WERI-Rb-1 (cell line): ENCODE results near the gene SUMO1.

Source experiments
- DNase-seq: peaks from one replicate; pipeline ENCODE4 v3.0.0-alpha.2; 2020
- H3K27ac ChIP-seq: fragments of 250-450 bp; sonication (Bioruptor Pico); 2 replicates; pipeline ENCODE4 v1.5.1; 2020; ENCODE audit warnings: mild to moderate bottlenecking, moderate library complexity
- H3K27me3 ChIP-seq: fragments of 250-450 bp; sonication (Bioruptor Pico); 2 replicates; pipeline ENCODE4 v1.5.1; 2021; ENCODE audit warnings: mild to moderate bottlenecking, low read depth, moderate library complexity; ENCODE audit not compliant: insufficient read depth, severe bottlenecking
- H3K36me3 ChIP-seq: fragments of 250-450 bp; sonication (Bioruptor Pico); 2 replicates; pipeline ENCODE4 v1.5.1; 2020; ENCODE audit warnings: mild to moderate bottlenecking, moderate library complexity
- H3K4me3 ChIP-seq: 2 replicates; pipeline ENCODE4 v1.5.1; 2011; ENCODE audit warnings: low read depth, mild to moderate bottlenecking, control low read depth, low read length
- H3K9me3 ChIP-seq: fragments of 250-450 bp; sonication (Bioruptor Pico); 2 replicates; pipeline ENCODE4 v1.5.1; 2021; ENCODE audit warnings: mild to moderate bottlenecking, moderate library complexity; ENCODE audit not compliant: severe bottlenecking
- CTCF ChIP-seq: IDR thresholded peaks from 2 replicates; pipeline ENCODE4 v1.5.1; 2011; ENCODE audit warnings: low read depth, mild to moderate bottlenecking, control low read depth, inconsistent platforms, low read length

The SUMO1 gene

GRCh38 chr2:202178346-202178958 lies 59.9 kb downstream of the SUMO1 start:
- H3K36me3 ChIP-seq, result no peaks in the 10 kb centered on the region
- peak; percentile 57 for TF ChIP-seq CTCF
- no peaks in the 10 kb centered on the region for H3K27me3 ChIP-seq
- peak; percentile 57 for DNase-seq
- no peak overlapping the region for H3K27ac ChIP-seq
- no peaks in the 10 kb centered on the region for H3K9me3 ChIP-seq
- H3K4me3 ChIP-seq, result no peak overlapping the region

DNA sequence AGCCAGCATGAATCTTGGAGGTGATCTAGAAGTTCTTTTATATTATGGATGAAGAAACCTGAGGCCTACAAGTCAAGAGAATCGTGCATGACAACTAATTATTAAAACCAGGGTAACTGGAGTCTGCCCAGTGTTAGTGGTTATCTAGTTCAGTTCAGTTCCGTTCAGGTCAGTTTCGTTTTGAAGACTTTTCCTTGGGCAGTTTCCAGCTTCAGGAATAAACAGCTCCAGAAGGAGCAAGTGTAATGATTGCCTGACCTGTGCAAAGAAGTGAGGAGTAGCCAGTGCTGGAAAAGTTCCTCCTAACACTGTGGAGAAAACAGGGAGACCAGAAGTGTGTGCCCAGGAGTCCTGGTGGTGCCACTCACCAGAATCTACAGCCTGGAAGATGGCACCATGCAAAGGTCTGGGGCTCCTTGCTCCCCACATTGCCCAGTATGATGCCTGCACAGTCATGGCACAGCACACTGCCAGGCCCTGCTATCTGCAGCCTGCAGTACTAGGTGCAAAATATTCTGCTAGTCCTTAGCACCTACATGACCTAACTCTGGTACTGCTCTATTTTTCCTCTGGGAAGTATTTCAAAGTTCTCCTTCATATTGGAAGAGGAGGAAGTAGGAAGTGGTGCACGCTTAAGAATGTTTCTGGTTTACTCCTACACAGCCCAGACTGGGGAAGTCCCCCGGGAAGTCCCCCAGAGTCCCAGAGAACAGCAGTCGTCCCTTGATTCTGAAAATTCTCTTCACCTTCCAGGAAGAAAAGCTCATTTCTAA lies 65.8 kb downstream of the SUMO1 start:
- Histone ChIP-seq H3K27ac (no peak overlapping the region), H3K27me3 (no peaks in the 10 kb centered on the region), H3K4me3 (no peak overlapping the region), H3K9me3 (no peaks in the 10 kb centered on the region), H3K36me3 (no peaks in the 10 kb centered on the region)
- TF ChIP-seq CTCF, result no peak
- DNase-seq, result no peak

DNA sequence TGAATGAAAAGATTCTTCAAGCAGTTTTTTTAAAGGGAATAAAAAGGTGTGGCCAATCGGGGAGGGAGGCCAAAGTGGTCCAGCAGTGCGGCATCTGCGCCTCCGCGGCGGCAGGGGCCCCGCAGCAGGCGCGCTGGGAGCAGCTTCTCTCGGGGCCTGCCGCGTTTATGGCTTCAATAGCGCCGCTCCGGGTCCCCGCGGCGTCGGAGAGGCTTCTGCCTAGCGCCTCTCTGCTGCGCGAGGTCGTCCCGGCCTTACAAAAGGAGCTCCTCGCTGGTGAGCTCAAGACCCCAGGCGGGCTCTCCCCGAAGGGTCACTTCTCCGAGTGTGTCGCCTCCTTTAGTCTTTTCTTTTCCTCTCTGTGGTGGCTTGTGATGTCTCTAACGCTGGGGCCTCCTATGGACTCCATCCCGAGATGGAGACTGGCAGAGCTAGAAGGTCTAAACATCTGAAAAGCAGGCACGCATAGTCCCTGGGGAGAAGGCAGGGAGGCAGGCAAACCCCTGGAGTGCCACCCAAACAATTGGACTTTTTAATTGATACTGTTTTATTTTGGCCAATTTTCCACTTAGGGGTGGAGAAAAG lies 67.1 kb downstream of the SUMO1 start:
- no peaks in the 10 kb centered on the region for H3K27me3 ChIP-seq
- H3K27ac ChIP-seq, result no peak overlapping the region
- no peak for DNase-seq
- H3K9me3 ChIP-seq, result no peaks in the 10 kb centered on the region
- H3K4me3 ChIP-seq, result no peak overlapping the region
- H3K36me3 ChIP-seq, result no peaks in the 10 kb centered on the region
- no peak for TF ChIP-seq CTCF

- Histone ChIP-seq H3K4me3 (no peak overlapping the region), H3K27ac (no peak overlapping the region), H3K9me3 (no peaks in the 10 kb centered on the region), H3K27me3 (no peaks in the 10 kb centered on the region), H3K36me3 (no peaks in the 10 kb centered on the region)
- no peak for DNase-seq
- no peak for TF ChIP-seq CTCF
Measured at GRCh38 chr2:202169832-202170424, 68.5 kb downstream of the SUMO1 start.

DNA sequence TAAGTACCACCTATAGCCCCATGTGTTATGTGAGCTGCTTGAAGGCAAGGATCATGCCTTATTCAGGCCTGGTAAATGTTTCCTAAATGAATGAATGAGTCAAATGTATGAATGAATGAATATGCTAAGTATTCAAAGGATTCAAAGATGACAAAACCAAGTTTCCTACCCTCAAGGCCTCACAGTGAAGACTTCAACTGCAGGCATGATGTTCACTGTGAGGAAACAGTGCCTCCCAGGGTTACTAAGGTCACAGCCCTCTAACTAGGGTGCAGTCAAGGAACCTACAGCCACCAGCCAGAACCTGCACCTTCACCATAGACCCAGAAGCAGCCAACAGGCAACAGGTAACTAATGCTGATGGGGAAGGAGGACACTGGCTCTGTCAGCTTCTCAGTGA lies 69.3 kb downstream of the SUMO1 start:
- no peaks in the 10 kb centered on the region for H3K36me3 ChIP-seq
- no peak overlapping the region for H3K4me3 ChIP-seq
- no peaks in the 10 kb centered on the region for H3K27me3 ChIP-seq
- DNase-seq, result no peak
- no peak overlapping the region for H3K27ac ChIP-seq
- no peak for TF ChIP-seq CTCF
- no peaks in the 10 kb centered on the region for H3K9me3 ChIP-seq
